Measurements from ENCODE around the gene TPI1.

DNA sequence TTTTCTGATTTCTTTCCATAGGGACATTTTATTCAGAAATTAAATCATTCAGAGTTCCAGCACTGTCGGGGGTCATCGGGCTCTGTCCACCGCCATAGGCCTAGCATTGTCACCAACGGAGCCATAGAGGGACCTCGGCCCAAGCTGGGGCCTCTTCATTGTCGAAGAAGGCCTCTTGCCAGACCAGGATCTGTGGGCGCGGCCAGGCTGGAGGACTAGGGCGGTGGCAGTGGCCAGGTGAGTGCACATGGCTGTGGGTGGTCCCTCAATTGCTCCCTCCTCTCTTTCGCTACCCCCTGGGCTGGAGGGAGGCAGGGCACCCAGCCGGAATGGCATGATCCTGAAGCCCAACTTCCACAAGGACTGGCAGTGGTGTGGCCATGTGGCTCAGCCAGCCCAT is 16.4 kb downstream of the TPI1 start:
- TF ChIP-seq, protein P1, sequence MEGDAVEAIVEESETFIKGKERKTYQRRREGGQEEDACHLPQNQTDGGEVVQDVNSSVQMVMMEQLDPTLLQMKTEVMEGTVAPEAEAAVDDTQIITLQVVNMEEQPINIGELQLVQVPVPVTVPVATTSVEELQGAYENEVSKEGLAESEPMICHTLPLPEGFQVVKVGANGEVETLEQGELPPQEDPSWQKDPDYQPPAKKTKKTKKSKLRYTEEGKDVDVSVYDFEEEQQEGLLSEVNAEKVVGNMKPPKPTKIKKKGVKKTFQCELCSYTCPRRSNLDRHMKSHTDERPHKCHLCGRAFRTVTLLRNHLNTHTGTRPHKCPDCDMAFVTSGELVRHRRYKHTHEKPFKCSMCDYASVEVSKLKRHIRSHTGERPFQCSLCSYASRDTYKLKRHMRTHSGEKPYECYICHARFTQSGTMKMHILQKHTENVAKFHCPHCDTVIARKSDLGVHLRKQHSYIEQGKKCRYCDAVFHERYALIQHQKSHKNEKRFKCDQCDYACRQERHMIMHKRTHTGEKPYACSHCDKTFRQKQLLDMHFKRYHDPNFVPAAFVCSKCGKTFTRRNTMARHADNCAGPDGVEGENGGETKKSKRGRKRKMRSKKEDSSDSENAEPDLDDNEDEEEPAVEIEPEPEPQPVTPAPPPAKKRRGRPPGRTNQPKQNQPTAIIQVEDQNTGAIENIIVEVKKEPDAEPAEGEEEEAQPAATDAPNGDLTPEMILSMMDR (IDR thresholded peaks at IDR 0.05), result no peak
- no peak for TF ChIP-seq EP300 (IDR thresholded peaks at IDR 0.05)
- TF ChIP-seq POLR2A (IDR thresholded peaks at IDR 0.05), result no peak
